ENCODE measurements around the gene CMTM6. TPM values are rescaled to one million over a fixed set of nuclear protein-coding genes. Genes with fewer than 3 reads are reported as not detected.

Gene CMTM6
- total RNA-seq, 1 experiment from 2014 or later, result 43.5 TPM

DNA sequence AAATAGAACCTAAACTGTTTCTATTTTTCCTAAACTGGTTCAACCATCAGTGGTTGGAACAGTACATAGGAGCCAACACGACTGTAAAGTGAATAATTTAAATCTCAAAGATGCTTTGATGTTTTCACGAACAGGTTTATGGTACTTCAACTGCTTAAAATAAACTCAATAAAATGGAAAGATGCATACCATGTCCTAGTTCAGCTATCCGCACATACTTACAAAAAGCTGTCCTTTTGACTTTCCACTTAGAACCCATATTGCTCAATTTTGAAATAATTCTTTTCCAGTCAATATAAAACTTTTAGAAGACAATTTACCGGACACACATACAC, 902 bp downstream of the CMTM6 start:
- no CpG with 5 or more reads among the region's 4 CpGs for WGBS (ENCODE audit: extremely low coverage, insufficient read length, low lambda C conversion rate)
- Histone ChIP-seq H4K5ac (ENCODE audit: insufficient read length, low read depth, low read length) (no peak overlapping the region), H2BK20ac (ENCODE audit: low read depth, low read length, poor library complexity, severe bottlenecking) (no peak overlapping the region), H3K23ac (ENCODE audit: insufficient read length, low read depth, low read length) (no peak overlapping the region), H2AK5ac (ENCODE audit: insufficient read length, low read length) (no peak overlapping the region), H3K9ac (ENCODE audit: extremely low read depth, insufficient read length, low read length) (peak overlapping the region; percentile 18), H3K23me2 (ENCODE audit: insufficient read length, low read depth, low read length, poor library complexity, severe bottlenecking) (no peaks in the 10 kb centered on the region), H3T11ph (ENCODE audit: low read length) (no peak overlapping the region), H3K14ac (ENCODE audit: insufficient read depth, low read length) (no peak overlapping the region), H2AFZ (ENCODE audit: low read length) (no peak overlapping the region), H4K8ac (replicated peaks; ENCODE audit: insufficient read length, low read depth, low read length) (no peak overlapping the region), H3K4ac (ENCODE audit: low read depth, low read length) (no peak overlapping the region), H4K91ac (ENCODE audit: insufficient read length, low read depth, low read length) (no peak overlapping the region), H2BK120ac (ENCODE audit: low read depth, low read length, poor library complexity, severe bottlenecking) (no peak overlapping the region), H4K20me1 (ENCODE audit: control insufficient read depth, insufficient read depth, insufficient read length) (peaks cover 2% of the 10 kb centered on the region), H3K18ac (ENCODE audit: insufficient read length, low read depth, low read length) (no peak overlapping the region), H3K4me1 (ENCODE audit: insufficient read depth, low read length) (peaks cover 4% of the 10 kb centered on the region; the same call in 1 of the 2 replicates), H3K27ac (ENCODE audit: insufficient read length, low read depth, low read length) (no peak overlapping the region), H3K56ac (ENCODE audit: insufficient read length, low read depth, low read length) (no peak overlapping the region), H2BK5ac (ENCODE audit: insufficient read length, low read length) (no peak overlapping the region), H2BK12ac (ENCODE audit: insufficient read length, low read depth, low read length) (no peak overlapping the region), H3K27me3 (ENCODE audit: insufficient read depth, low read length) (no peaks in the 10 kb centered on the region), H3K79me2 (ENCODE audit: insufficient read depth, low read length) (no peaks in the 10 kb centered on the region; the same call in 1 of the 2 replicates), H3K9me3 (ENCODE audit: control insufficient read depth, low read depth, low read length) (no peaks in the 10 kb centered on the region), H3K79me1 (ENCODE audit: insufficient read depth, low read depth, low read length, poor library complexity, severe bottlenecking) (no peaks in the 10 kb centered on the region), H2BK15ac (ENCODE audit: low read depth, low read length) (no peak overlapping the region), H3K4me2 (ENCODE audit: insufficient read depth, insufficient read length, low read length) (peak overlapping the region; percentile 84)
- H3K27me3 Mint-ChIP-seq (ENCODE audit: low read depth), result no peaks in the 10 kb centered on the region; the same call in 1 of the 2 replicates
- DNase-seq, result no peak
- peaks cover 20 to 30% of the 10 kb centered on the region in 2 experiments for H3K4me1 Mint-ChIP-seq
- no peaks in the 10 kb centered on the region; a peak in 1 of 5 replicates for H3K9me3 Mint-ChIP-seq
- peaks cover 1 to 5% (median 2%) of the 10 kb centered on the region in 3 experiments; a peak in 4 of 7 replicates for H3K36me3 Mint-ChIP-seq (ENCODE audit: insufficient read depth in 1 of 3, low read depth in 3 of 3)
- H3K4me3 Mint-ChIP-seq, result peak overlapping the region; percentile 94 to 99
- H3K27ac Mint-ChIP-seq, result peak overlapping the region; percentile 89 to 93 (median 89); a peak in 5 of 7 replicates
- TF ChIP-seq, protein P1, sequence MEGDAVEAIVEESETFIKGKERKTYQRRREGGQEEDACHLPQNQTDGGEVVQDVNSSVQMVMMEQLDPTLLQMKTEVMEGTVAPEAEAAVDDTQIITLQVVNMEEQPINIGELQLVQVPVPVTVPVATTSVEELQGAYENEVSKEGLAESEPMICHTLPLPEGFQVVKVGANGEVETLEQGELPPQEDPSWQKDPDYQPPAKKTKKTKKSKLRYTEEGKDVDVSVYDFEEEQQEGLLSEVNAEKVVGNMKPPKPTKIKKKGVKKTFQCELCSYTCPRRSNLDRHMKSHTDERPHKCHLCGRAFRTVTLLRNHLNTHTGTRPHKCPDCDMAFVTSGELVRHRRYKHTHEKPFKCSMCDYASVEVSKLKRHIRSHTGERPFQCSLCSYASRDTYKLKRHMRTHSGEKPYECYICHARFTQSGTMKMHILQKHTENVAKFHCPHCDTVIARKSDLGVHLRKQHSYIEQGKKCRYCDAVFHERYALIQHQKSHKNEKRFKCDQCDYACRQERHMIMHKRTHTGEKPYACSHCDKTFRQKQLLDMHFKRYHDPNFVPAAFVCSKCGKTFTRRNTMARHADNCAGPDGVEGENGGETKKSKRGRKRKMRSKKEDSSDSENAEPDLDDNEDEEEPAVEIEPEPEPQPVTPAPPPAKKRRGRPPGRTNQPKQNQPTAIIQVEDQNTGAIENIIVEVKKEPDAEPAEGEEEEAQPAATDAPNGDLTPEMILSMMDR (conservative IDR thresholded peaks at IDR 0.05), result no peak
